ENCODE measurements around the gene NLRP3.

DNA sequence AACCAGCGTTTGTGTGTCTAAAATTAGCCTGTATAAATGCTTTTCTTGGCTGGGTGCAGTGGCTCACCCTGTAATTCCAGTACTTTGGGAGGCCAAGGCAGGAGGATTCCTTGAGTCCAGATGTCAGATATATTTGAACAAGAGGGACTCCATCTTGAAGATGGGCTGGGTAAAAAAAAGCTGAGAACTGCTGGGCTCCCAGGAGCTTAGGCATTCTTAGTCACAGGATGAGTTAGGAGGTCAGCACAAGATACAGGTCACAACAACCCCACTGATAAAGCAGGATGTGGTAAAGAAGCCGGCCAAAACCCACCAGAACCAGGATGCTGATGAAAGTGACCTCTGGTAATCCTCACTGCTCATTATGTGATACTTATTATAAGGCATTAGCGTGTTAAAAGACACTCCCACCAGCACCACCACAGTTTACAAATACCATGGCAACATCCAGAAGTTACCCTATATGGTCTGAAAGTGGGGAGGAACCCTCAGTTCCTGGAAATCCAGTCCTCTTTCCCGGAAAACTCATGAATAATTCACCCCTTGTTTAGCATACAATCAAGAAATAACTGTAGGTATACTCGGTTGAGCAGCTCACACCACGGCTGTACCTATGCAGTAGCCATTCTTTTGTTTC, 48.1 kb upstream of the NLRP3 start:
- TF ChIP-seq, protein P1, sequence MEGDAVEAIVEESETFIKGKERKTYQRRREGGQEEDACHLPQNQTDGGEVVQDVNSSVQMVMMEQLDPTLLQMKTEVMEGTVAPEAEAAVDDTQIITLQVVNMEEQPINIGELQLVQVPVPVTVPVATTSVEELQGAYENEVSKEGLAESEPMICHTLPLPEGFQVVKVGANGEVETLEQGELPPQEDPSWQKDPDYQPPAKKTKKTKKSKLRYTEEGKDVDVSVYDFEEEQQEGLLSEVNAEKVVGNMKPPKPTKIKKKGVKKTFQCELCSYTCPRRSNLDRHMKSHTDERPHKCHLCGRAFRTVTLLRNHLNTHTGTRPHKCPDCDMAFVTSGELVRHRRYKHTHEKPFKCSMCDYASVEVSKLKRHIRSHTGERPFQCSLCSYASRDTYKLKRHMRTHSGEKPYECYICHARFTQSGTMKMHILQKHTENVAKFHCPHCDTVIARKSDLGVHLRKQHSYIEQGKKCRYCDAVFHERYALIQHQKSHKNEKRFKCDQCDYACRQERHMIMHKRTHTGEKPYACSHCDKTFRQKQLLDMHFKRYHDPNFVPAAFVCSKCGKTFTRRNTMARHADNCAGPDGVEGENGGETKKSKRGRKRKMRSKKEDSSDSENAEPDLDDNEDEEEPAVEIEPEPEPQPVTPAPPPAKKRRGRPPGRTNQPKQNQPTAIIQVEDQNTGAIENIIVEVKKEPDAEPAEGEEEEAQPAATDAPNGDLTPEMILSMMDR (IDR thresholded peaks at IDR 0.05): no peak
- TF ChIP-seq POLR2A (IDR thresholded peaks at IDR 0.05): no peak

Data from esophagus squamous epithelium (tissue), 4 donors.